K562 (cell line): ENCODE results near the gene FIGLA.

Experiments
- POLR2A ChIP-seq: fragments of 450-650 bp; conservative IDR thresholded peaks from 2 replicates; pipeline ENCODE4 v1.6.1; 2016
- TF ChIP-seq, protein P1 (sequence below): IDR thresholded peaks from 2 replicates; pipeline ENCODE4 v1.6.1; 2016; ENCODE audit warnings: missing genetic modification characterization, missing compliant biosample characterization

- TF ChIP-seq POLR2A: no peak
- TF ChIP-seq, protein P1, sequence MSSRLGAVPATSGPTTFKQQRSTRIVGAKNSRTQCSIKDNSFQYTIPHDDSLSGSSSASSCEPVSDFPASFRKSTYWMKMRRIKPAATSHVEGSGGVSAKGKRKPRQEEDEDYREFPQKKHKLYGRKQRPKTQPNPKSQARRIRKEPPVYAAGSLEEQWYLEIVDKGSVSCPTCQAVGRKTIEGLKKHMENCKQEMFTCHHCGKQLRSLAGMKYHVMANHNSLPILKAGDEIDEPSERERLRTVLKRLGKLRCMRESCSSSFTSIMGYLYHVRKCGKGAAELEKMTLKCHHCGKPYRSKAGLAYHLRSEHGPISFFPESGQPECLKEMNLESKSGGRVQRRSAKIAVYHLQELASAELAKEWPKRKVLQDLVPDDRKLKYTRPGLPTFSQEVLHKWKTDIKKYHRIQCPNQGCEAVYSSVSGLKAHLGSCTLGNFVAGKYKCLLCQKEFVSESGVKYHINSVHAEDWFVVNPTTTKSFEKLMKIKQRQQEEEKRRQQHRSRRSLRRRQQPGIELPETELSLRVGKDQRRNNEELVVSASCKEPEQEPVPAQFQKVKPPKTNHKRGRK (tag): no peak
Measured at GRCh38 chr2:70834881-70835280, 44.4 kb upstream of the FIGLA start.
